Fibroblast of lung (primary cell): ENCODE data around the gene NRP1. TPM values are rescaled to one million over a fixed set of nuclear protein-coding genes. Genes with fewer than 3 reads are reported as not detected.

Source experiments
- DNase-seq, 2 donors: peaks; one replicate each; pipeline versions ENCODE4 v3.0.0 to v3.0.0-alpha.2; 2010; ENCODE audit warnings: low read depth in 2 of 2
- H2AFZ ChIP-seq: 2 replicates; pipeline ENCODE4 v1.5.1; 2012; ENCODE audit warnings: low read length, control low read depth, inconsistent platforms
- H3K27ac ChIP-seq: 2 replicates; pipeline ENCODE4 v1.5.1; 2011; ENCODE audit warnings: low read length, control low read depth; ENCODE audit not compliant: insufficient read depth
- H3K27me3 ChIP-seq: 2 replicates; pipeline ENCODE4 v1.5.1; 2011; ENCODE audit warnings: mild to moderate bottlenecking, low read length; ENCODE audit not compliant: control insufficient read depth, insufficient read depth
- H3K36me3 ChIP-seq: 2 replicates; pipeline ENCODE4 v1.5.1; 2011; ENCODE audit warnings: low read length; ENCODE audit not compliant: control insufficient read depth, insufficient read depth
- H3K4me1 ChIP-seq: 2 replicates; pipeline ENCODE4 v1.5.1; 2011; ENCODE audit warnings: low read length; ENCODE audit not compliant: control insufficient read depth, insufficient read depth; ENCODE audit errors: extremely low read depth
- H3K4me2 ChIP-seq: 2 replicates; pipeline ENCODE4 v1.5.1; 2011; ENCODE audit warnings: low read length, control low read depth; ENCODE audit not compliant: insufficient read depth; ENCODE audit errors: extremely low read depth
- H3K4me3 ChIP-seq, 4 experiments: fragments of 200-600 bp in 1 of 4; sonication (generic) in 1 of 4; replicated peaks in 1 of 4; 2 replicates each; pipeline ENCODE4 v1.5.1; 2011 to 2016; ENCODE audit warnings: low read length in 4 of 4, low read depth in 3 of 4, mild to moderate bottlenecking in 3 of 4, control low read depth in 2 of 4, inconsistent platforms in 1 of 4, mixed read lengths in 1 of 4; ENCODE audit not compliant: insufficient read depth in 1 of 4; ENCODE audit errors: control extremely low read depth in 1 of 4
- H3K79me2 ChIP-seq: 2 replicates; pipeline ENCODE4 v1.5.1; 2012; ENCODE audit warnings: mild to moderate bottlenecking, low read length, inconsistent platforms; ENCODE audit not compliant: control insufficient read depth, insufficient read depth
- H3K9ac ChIP-seq: 2 replicates; pipeline ENCODE4 v1.5.1; 2011; ENCODE audit warnings: mild to moderate bottlenecking, low read length, control low read depth; ENCODE audit not compliant: insufficient read depth
- H3K9me3 ChIP-seq: 2 replicates; pipeline ENCODE4 v1.5.1; 2012; ENCODE audit warnings: low read depth, low read length; ENCODE audit not compliant: control insufficient read depth, insufficient read depth
- H4K20me1 ChIP-seq: 2 replicates; pipeline ENCODE4 v1.5.1; 2011; ENCODE audit warnings: low read length; ENCODE audit not compliant: control insufficient read depth, insufficient read depth; ENCODE audit errors: extremely low read depth
- EZH2 ChIP-seq: IDR thresholded peaks from 2 replicates; pipeline ENCODE4 v1.5.1; 2012; ENCODE audit warnings: low read length, control low read depth, mild to moderate bottlenecking; ENCODE audit errors: missing control alignments
- polyA plus RNA-seq, 2 donors: library from polyadenylated mRNA; depleted of rRNA in 1 of 2; stranded (reverse) in 1 of 2; unstranded in 1 of 2; fragments of >200 nt; gene quantifications; 2 replicates each; pipeline ENCODE4 v1.2.1, GENCODE V29; 2011 to 2012; ENCODE audit warnings: missing spikeins in 1 of 2
- total RNA-seq: library from RNA; depleted of rRNA; stranded (reverse); fragments of >200 nt; gene quantifications from 2 replicates; pipeline ENCODE4 v1.2.1, GENCODE V29; 2014
- TF ChIP-seq, protein P1 (sequence below), 2 donors: IDR thresholded peaks in 1 of 2; conservative IDR thresholded peaks in 1 of 2; 1 replicate in 1 of 2; 2 replicates in 1 of 2; pipeline ENCODE4 v1.5.1; 2011 to 2012; ENCODE audit warnings: low read length in 2 of 2, control low read depth in 1 of 2, inconsistent platforms in 1 of 2, low read depth in 1 of 2, mild to moderate bottlenecking in 1 of 2

The NRP1 gene
- total and polyA plus RNA-seq, 2 donors (not counting 1 experiment from before 2014, with no cell fraction given): 187 to 373 TPM

DNA sequence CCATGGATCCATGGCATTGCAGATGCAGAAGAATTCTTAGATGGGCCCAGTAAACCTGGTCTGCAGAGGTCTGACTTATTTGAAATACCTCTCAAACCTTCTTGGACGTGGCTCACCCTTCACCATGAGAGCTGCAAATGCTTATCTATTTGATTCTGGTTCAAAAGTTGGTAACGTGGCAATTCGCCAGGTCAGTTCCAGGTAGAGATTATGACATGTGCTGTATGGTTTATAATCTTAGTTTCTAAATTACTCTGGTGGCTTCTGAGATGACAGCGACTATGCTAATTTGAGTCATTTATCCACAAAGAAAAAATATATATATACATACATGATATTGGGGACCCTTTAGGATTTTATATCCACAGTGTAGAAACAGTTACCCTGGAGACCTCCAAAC, 68.8 kb downstream of the NRP1 start:
- no peaks in the 10 kb centered on the region for H3K27me3 ChIP-seq
- H3K79me2 ChIP-seq: peaks cover 58% of the 10 kb centered on the region
- TF ChIP-seq EZH2: no peak
- TF ChIP-seq, protein P1, sequence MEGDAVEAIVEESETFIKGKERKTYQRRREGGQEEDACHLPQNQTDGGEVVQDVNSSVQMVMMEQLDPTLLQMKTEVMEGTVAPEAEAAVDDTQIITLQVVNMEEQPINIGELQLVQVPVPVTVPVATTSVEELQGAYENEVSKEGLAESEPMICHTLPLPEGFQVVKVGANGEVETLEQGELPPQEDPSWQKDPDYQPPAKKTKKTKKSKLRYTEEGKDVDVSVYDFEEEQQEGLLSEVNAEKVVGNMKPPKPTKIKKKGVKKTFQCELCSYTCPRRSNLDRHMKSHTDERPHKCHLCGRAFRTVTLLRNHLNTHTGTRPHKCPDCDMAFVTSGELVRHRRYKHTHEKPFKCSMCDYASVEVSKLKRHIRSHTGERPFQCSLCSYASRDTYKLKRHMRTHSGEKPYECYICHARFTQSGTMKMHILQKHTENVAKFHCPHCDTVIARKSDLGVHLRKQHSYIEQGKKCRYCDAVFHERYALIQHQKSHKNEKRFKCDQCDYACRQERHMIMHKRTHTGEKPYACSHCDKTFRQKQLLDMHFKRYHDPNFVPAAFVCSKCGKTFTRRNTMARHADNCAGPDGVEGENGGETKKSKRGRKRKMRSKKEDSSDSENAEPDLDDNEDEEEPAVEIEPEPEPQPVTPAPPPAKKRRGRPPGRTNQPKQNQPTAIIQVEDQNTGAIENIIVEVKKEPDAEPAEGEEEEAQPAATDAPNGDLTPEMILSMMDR (conservative IDR thresholded peaks at IDR 0.05 in 1 of 2, IDR thresholded peaks at IDR 0.05 in 1 of 2; ENCODE audit: low read depth in 1 of 2, low read length in 2 of 2): no peak
- no peak overlapping the region for H3K4me3 ChIP-seq
- H4K20me1 ChIP-seq: no peaks in the 10 kb centered on the region
- peak overlapping the region; percentile 9 for H3K4me2 ChIP-seq
- H3K9ac ChIP-seq: no peak overlapping the region
- DNase-seq: no peak
- H2AFZ ChIP-seq: no peak overlapping the region
- peak overlapping the region; percentile 94 for H3K27ac ChIP-seq
- peaks cover 12% of the 10 kb centered on the region for H3K36me3 ChIP-seq
- peaks cover 21% of the 10 kb centered on the region for H3K4me1 ChIP-seq
- H3K9me3 ChIP-seq: no peaks in the 10 kb centered on the region

DNA sequence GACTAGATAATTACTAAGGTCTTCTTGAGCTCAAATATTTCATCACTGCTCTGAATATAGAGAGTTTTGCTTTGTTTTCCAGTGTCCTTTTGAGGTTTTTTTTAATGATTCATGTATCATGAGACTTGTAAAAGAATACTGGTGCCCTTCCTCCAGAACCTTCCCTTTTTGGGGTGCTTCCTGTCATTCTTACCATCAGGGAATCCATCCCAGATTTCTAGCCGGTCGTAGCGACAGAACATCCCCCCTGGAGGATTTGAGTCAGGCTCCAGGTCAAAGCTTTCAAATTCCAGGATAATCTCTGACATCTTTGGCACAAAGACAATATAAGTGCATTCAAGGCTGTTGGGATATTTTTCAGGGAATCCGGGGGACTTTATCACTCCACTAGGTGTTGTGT, 71.0 kb downstream of the NRP1 start:
- Histone ChIP-seq H3K4me3 (no peak overlapping the region), H3K27ac (peak overlapping the region; percentile 94), H3K27me3 (no peaks in the 10 kb centered on the region), H2AFZ (no peak overlapping the region), H3K4me2 (peak overlapping the region; percentile 52), H4K20me1 (no peaks in the 10 kb centered on the region), H3K9ac (peak overlapping the region; percentile 51), H3K4me1 (peaks cover 29% of the 10 kb centered on the region), H3K79me2 (peaks cover 52% of the 10 kb centered on the region), H3K36me3 (peaks cover 9% of the 10 kb centered on the region), H3K9me3 (no peaks in the 10 kb centered on the region)
- TF ChIP-seq EZH2: no peak
- TF ChIP-seq, protein P1 (conservative IDR thresholded peaks at IDR 0.05 in 1 of 2, IDR thresholded peaks at IDR 0.05 in 1 of 2; ENCODE audit: low read depth in 1 of 2, low read length in 2 of 2): no peak
- DNase-seq: peak in 1 of 2 donors; percentile 79

DNA sequence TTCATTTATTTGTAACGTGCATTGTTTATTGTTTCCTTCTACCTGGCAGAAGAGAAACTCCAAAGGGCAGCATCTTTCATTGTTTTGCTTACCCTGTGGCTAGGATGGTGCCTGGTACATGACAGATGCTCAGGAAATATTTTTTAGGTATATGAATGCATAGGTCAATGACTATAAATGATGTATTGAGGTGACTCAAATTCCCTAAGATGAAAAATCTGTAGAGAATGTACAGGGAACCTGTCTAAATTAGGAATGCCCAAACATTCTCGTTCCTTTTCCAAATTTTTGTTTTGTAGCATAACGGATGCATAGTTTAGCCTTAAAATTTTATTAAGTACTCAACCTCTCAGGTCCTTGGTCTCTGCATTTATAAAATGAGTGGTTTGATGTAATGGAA, 71.6 kb downstream of the NRP1 start:
- Histone ChIP-seq H3K9me3 (no peaks in the 10 kb centered on the region), H3K4me2 (no peak overlapping the region), H3K9ac (no peak overlapping the region), H3K36me3 (peaks cover 8% of the 10 kb centered on the region), H3K4me1 (peaks cover 29% of the 10 kb centered on the region), H3K79me2 (peaks cover 49% of the 10 kb centered on the region), H2AFZ (no peak overlapping the region), H3K27me3 (no peaks in the 10 kb centered on the region), H3K4me3 (no peak overlapping the region), H3K27ac (peak overlapping the region; percentile 94), H4K20me1 (no peaks in the 10 kb centered on the region)
- DNase-seq: no peak
- TF ChIP-seq, protein P1 (conservative IDR thresholded peaks at IDR 0.05 in 1 of 2, IDR thresholded peaks at IDR 0.05 in 1 of 2; ENCODE audit: low read depth in 1 of 2, low read length in 2 of 2): no peak
- no peak for TF ChIP-seq EZH2
